HepG2 (cell line): ENCODE measurements around the gene UNC93A. TPM values are rescaled to one million over a fixed set of nuclear protein-coding genes. Genes with fewer than 3 reads are reported as not detected.
A peak's percentile ranks its signal among the peaks of the same experiment; 100 is the strongest.

Experiments used
- ARNT2 ChIP-seq: sonication (generic); formaldehyde crosslinking; IDR thresholded peaks from 2 replicates; pipeline ENCODE4 v1.8.0; 2022; ENCODE audit warnings: mild to moderate bottlenecking, low read depth, missing genetic modification reagents, moderate library complexity
- GFI1 ChIP-seq: sonication (generic); formaldehyde crosslinking; IDR thresholded peaks from 2 replicates; pipeline ENCODE4 v1.5.0; 2020; ENCODE audit warnings: missing genetic modification reagents, mild to moderate bottlenecking, borderline replicate concordance
- GTF3A ChIP-seq: sonication (generic); formaldehyde crosslinking; conservative IDR thresholded peaks from 2 replicates; pipeline ENCODE4 v1.4.0; 2020; ENCODE audit warnings: mild to moderate bottlenecking, missing genetic modification reagents
- KDM1A ChIP-seq: IDR thresholded peaks from 2 replicates; pipeline ENCODE4 v1.6.1; 2016; ENCODE audit warnings: missing compliant biosample characterization
- KLF16 ChIP-seq, 2 experiments: sonication (generic) in 1 of 2; formaldehyde crosslinking in 1 of 2; IDR thresholded peaks; 2 replicates each; pipeline versions ENCODE4 v1.6.1 to v1.8.0; 2016 to 2023; ENCODE audit warnings: missing genetic modification reagents in 2 of 2, missing compliant biosample characterization in 1 of 2
- MAZ ChIP-seq, 2 experiments: sonication (generic) in 1 of 2; formaldehyde crosslinking in 1 of 2; IDR thresholded peaks; 2 replicates each; pipeline versions ENCODE4 v1.5.0 to v1.6.1; 2012 to 2020; ENCODE audit warnings: low read depth in 2 of 2, mild to moderate bottlenecking in 2 of 2, borderline replicate concordance in 1 of 2, improper control_type of control experiment in 1 of 2, low read length in 1 of 2, missing genetic modification reagents in 1 of 2, moderate library complexity in 1 of 2
- NCOA1 ChIP-seq: sonication (generic); formaldehyde crosslinking; IDR thresholded peaks from 2 replicates; pipeline ENCODE4 v1.9.0; 2021; ENCODE audit warnings: missing genetic modification reagents
- ONECUT2 ChIP-seq: sonication (generic); formaldehyde crosslinking; IDR thresholded peaks from 2 replicates; pipeline ENCODE4 v1.4.0; 2020; ENCODE audit warnings: missing genetic modification reagents
- PHF8 ChIP-seq: sonication (generic); formaldehyde crosslinking; IDR thresholded peaks from 2 replicates; pipeline ENCODE4 v1.5.0; 2020; ENCODE audit warnings: missing genetic modification reagents
- PITX1 ChIP-seq: sonication (generic); formaldehyde crosslinking; IDR thresholded peaks from 2 replicates; pipeline ENCODE4 v1.5.1; 2020; ENCODE audit warnings: mild to moderate bottlenecking, missing genetic modification reagents
- PRMT3 ChIP-seq: sonication (generic); formaldehyde crosslinking; IDR thresholded peaks from 2 replicates; pipeline ENCODE4 v1.8.1; 2022; ENCODE audit warnings: low read depth, mild to moderate bottlenecking, moderate library complexity, missing genetic modification reagents, borderline replicate concordance
- PTBP1 ChIP-seq: fragments of 200-400 bp; formaldehyde crosslinking; IDR thresholded peaks from 2 replicates; pipeline ENCODE4 v1.6.1; 2018; ENCODE audit warnings: low read length, low read depth; ENCODE audit not compliant: poor library complexity, severe bottlenecking
- RXRB ChIP-seq: IDR thresholded peaks from 2 replicates; pipeline ENCODE4 v1.6.1; 2016; ENCODE audit warnings: borderline replicate concordance, missing genetic modification reagents, missing compliant biosample characterization
- SP1 ChIP-seq, 2 experiments: fragments of 450-650 bp in 1 of 2; sonication (generic) in 1 of 2; formaldehyde crosslinking in 1 of 2; IDR thresholded peaks; 2 replicates each; pipeline versions ENCODE4 v1.4.0 to v1.6.1; 2016 to 2020; ENCODE audit warnings: missing genetic modification reagents in 1 of 2
- SRF ChIP-seq: IDR thresholded peaks from 2 replicates; pipeline ENCODE4 v1.6.1; 2011; ENCODE audit warnings: mild to moderate bottlenecking, low read depth, low read length, moderate library complexity
- THAP7 ChIP-seq: sonication (generic); formaldehyde crosslinking; IDR thresholded peaks from 2 replicates; pipeline ENCODE4 v1.8.1; 2023; ENCODE audit warnings: mild to moderate bottlenecking, missing genetic modification reagents
- ZNF317 ChIP-seq: sonication (generic); formaldehyde crosslinking; IDR thresholded peaks from 2 replicates; pipeline ENCODE4 v1.5.0; 2020; ENCODE audit warnings: mild to moderate bottlenecking, missing genetic modification reagents
- ZNF652 ChIP-seq: IDR thresholded peaks from 2 replicates; pipeline ENCODE4 v1.6.1; 2016; ENCODE audit warnings: low read depth, borderline replicate concordance
- ZNF891 ChIP-seq: sonication (generic); formaldehyde crosslinking; IDR thresholded peaks from 2 replicates; pipeline ENCODE4 v1.5.0; 2020; ENCODE audit warnings: mild to moderate bottlenecking, missing genetic modification reagents
- ZSCAN31 ChIP-seq: sonication (generic); formaldehyde crosslinking; IDR thresholded peaks from 2 replicates; pipeline ENCODE4 v1.5.0; 2020; ENCODE audit warnings: low read depth, mild to moderate bottlenecking, missing genetic modification reagents
- polyA plus RNA-seq, 8 experiments: library from polyadenylated mRNA; depleted of rRNA in 3 of 8; stranded (reverse) in 7 of 8; unstranded in 1 of 8; fragments of >200 nt; fragmentation: Illumina TruSeq in 4 of 8; extraction: Trizol in 4 of 8; gene quantifications; 2 replicates each; pipeline versions ENCODE4 v1.2.1 to v1.2.3, GENCODE V29; 2011 to 2016; ENCODE audit warnings: low read depth in 4 of 8, missing spikeins in 1 of 8, mixed read lengths in 1 of 8; ENCODE audit not compliant: insufficient read depth in 1 of 8
- total RNA-seq, 5 experiments: library from RNA; depleted of rRNA; stranded (reverse); fragments of >200 nt; fragmentation: Illumina TruSeq; extraction: Trizol; gene quantifications; 2 replicates each; pipeline ENCODE4 v1.2.3, GENCODE V29; 2016; ENCODE audit warnings: low read depth in 1 of 5
- TF ChIP-seq, protein P1 (sequence below), 2 experiments: sonication (generic) in 1 of 2; formaldehyde crosslinking in 1 of 2; IDR thresholded peaks; 2 replicates each; pipeline versions ENCODE4 v1.4.0 to v1.6.1; 2016 to 2020; ENCODE audit warnings: borderline replicate concordance in 1 of 2, low read depth in 1 of 2, mild to moderate bottlenecking in 1 of 2, missing genetic modification reagents in 1 of 2
- TF ChIP-seq, protein P2 (sequence below): sonication (generic); formaldehyde crosslinking; IDR thresholded peaks from 2 replicates; pipeline ENCODE4 v1.4.0; 2020; ENCODE audit warnings: mild to moderate bottlenecking, missing genetic modification reagents

UNC93A gene
- total and polyA plus RNA-seq, 2 of the 13 experiments (the other 11 are each of a cell fraction or from before 2014, with no cell fraction given): 11.0 to 42.7 TPM

DNA sequence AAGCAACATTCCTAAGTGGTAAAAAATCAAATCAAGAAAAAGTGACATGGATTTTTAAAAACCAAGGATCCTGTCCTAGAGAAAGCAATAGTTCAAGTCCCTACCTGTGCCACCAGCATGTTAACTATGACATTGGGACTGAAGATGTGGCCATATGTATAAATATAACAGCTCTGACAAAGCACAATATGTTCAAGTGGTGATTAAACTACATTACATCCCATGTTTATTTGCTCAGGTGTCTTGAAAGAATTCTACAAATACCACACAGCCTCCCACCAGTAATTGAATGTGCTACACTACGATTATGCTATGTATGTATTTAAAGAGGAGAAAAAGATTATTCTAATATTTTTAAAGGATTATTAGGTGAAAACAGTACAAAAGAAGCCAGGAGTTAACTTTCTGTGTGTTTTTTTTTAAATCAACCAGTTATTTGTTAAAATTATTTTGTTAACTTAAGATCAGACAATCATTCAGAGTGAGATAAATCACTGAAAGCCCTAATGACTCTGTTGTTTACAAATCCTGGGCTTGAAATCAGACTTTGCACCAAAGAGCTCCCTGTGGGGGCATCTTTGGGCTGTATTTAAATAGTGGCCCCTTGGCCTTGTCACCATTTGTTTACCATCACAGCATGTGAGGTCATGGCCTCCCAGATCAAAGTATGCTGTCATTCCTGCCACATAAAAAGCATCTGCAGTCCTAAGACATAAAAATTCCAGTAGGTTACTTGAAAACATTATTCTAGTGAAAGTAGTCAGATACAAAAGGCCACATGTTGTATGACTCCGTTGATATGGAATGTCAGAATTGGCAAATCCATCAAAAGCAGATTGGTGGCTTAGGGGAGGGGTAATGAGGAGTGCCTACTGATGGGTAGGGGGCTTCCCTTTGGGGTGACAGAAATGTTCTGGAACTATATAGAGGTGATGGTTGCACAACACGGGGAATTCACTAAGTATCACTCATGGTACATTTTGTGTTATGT is 50.8 kb downstream of the UNC93A start (continued):
- TF ChIP-seq THAP7 (CRISPR knock-in tag): no peak
- TF ChIP-seq KLF16 (CRISPR knock-in tag; IDR thresholded peaks at IDR 0.05): peak in 1 of 2 experiments; percentile 98; a peak in 2 of 4 replicates
- peak; percentile 54; the same call in 1 of the 2 replicates for TF ChIP-seq ONECUT2
- no peak for TF ChIP-seq GTF3A (CRISPR knock-in tag)
- TF ChIP-seq GFI1: peak; percentile 100
- TF ChIP-seq PHF8 (CRISPR knock-in tag): peak; percentile 39; the same call in 1 of the 2 replicates
- peak; percentile 99 for TF ChIP-seq RXRB (CRISPR knock-in tag)
- TF ChIP-seq, protein P1, sequence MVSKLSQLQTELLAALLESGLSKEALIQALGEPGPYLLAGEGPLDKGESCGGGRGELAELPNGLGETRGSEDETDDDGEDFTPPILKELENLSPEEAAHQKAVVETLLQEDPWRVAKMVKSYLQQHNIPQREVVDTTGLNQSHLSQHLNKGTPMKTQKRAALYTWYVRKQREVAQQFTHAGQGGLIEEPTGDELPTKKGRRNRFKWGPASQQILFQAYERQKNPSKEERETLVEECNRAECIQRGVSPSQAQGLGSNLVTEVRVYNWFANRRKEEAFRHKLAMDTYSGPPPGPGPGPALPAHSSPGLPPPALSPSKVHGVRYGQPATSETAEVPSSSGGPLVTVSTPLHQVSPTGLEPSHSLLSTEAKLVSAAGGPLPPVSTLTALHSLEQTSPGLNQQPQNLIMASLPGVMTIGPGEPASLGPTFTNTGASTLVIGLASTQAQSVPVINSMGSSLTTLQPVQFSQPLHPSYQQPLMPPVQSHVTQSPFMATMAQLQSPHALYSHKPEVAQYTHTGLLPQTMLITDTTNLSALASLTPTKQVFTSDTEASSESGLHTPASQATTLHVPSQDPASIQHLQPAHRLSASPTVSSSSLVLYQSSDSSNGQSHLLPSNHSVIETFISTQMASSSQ (IDR thresholded peaks at IDR 0.05; ENCODE audit: low read depth): peak; percentile 86
- TF ChIP-seq, protein P1 (CRISPR knock-in tag; IDR thresholded peaks at IDR 0.05; ENCODE audit: borderline replicate concordance): peak; percentile 88; the same call in 1 of the 2 replicates
- TF ChIP-seq ZNF891 (CRISPR knock-in tag): no peak
- peak; percentile 75; the same call in 1 of the 2 replicates for TF ChIP-seq ZNF652
- peak; percentile 94 for TF ChIP-seq KDM1A (CRISPR knock-in tag)
- peak; percentile 95 for TF ChIP-seq ZNF317 (CRISPR knock-in tag)
- TF ChIP-seq PTBP1: no peak
- TF ChIP-seq ZSCAN31: peak; percentile 79
- TF ChIP-seq SP1 (IDR thresholded peaks at IDR 0.05): no peak
- TF ChIP-seq SP1 (CRISPR knock-in tag; IDR thresholded peaks at IDR 0.05): no peak; the same call in none of the 2 replicates
- peak; percentile 12; the same call in 1 of the 2 replicates for TF ChIP-seq PRMT3
- TF ChIP-seq, protein P2, sequence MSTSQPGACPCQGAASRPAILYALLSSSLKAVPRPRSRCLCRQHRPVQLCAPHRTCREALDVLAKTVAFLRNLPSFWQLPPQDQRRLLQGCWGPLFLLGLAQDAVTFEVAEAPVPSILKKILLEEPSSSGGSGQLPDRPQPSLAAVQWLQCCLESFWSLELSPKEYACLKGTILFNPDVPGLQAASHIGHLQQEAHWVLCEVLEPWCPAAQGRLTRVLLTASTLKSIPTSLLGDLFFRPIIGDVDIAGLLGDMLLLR (CRISPR knock-in tag): no peak
- peak; percentile 92 for TF ChIP-seq MAZ (IDR thresholded peaks at IDR 0.05; ENCODE audit: borderline replicate concordance, low read depth, low read length)
- peak; percentile 92 for TF ChIP-seq MAZ (CRISPR knock-in tag; IDR thresholded peaks at IDR 0.05; ENCODE audit: low read depth)
- TF ChIP-seq PITX1 (CRISPR knock-in tag): peak; percentile 96
- TF ChIP-seq SRF: peak; percentile 72; the same call in 1 of the 2 replicates
- TF ChIP-seq ARNT2 (CRISPR knock-in tag): peak; percentile 68; the same call in 1 of the 2 replicates
- TF ChIP-seq NCOA1 (CRISPR knock-in tag): peak; percentile 97
